NCI-H526 treated with DMSO at 0.1 percent for 48 hours (cell line): Measurements from ENCODE around the gene POLE.

Experiments
- DNase-seq: peaks from one replicate; lab custom pipeline; 2025; lab: John Stamatoyannopoulos, UW

The POLE gene, protein sequence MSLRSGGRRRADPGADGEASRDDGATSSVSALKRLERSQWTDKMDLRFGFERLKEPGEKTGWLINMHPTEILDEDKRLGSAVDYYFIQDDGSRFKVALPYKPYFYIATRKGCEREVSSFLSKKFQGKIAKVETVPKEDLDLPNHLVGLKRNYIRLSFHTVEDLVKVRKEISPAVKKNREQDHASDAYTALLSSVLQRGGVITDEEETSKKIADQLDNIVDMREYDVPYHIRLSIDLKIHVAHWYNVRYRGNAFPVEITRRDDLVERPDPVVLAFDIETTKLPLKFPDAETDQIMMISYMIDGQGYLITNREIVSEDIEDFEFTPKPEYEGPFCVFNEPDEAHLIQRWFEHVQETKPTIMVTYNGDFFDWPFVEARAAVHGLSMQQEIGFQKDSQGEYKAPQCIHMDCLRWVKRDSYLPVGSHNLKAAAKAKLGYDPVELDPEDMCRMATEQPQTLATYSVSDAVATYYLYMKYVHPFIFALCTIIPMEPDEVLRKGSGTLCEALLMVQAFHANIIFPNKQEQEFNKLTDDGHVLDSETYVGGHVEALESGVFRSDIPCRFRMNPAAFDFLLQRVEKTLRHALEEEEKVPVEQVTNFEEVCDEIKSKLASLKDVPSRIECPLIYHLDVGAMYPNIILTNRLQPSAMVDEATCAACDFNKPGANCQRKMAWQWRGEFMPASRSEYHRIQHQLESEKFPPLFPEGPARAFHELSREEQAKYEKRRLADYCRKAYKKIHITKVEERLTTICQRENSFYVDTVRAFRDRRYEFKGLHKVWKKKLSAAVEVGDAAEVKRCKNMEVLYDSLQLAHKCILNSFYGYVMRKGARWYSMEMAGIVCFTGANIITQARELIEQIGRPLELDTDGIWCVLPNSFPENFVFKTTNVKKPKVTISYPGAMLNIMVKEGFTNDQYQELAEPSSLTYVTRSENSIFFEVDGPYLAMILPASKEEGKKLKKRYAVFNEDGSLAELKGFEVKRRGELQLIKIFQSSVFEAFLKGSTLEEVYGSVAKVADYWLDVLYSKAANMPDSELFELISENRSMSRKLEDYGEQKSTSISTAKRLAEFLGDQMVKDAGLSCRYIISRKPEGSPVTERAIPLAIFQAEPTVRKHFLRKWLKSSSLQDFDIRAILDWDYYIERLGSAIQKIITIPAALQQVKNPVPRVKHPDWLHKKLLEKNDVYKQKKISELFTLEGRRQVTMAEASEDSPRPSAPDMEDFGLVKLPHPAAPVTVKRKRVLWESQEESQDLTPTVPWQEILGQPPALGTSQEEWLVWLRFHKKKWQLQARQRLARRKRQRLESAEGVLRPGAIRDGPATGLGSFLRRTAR (N-terminal part only)

DNA sequence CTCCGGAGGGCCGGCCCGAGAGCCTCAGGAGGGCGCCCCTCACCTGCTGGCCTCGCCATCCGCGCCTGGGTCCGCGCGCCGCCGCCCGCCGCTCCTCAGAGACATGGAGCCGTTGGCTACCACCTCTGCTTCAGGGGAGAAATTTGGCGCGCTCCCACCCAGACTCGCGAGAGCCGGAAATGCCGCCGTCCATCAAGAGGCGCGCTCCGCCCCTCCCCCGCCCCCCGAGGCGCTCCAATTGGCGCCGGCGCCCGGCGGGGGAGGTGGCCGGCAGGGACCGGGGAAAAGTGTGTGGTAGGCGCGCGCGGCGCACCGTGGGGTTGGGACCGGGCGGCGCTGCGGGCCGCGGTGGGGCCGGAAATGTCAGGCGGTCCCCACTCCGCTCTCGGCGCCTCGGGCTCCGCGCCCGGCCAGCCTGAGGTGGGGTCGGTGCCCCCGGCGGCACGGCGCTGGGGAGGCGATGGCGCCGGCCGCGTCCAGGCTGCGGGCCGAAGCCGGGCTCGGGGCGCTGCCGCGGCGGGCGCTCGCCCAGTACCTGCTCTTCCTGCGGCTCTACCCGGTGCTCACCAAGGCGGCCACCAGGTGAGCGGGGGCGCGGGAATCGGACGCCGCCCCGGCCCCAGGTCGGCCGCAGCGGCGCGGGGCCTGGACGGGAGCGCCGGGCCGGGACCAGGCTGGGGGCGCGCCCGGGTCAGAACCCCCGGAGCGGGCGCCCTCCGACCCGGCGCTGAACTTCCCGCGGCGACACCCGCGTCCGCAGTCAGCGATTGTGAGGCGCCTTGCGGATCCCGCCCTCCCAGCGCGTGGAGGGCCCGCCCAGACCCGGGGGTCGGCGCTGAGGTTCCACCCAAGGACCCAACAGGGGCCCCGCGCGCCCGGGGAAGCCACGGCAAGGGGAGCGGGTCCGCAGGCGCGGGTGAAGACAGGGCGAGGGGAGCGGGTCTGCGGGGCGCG, at the start of gene POLE, which contains the start of gene PXMP2:
TSS of gene POLE (minus strand) at position 132 of the 954 bp plus-strand sequence. CDS start at position 105, 27 bp downstream.
TSS of gene PXMP2 (plus strand) at position 377 of the 954 bp plus-strand sequence. CDS start at position 461, 84 bp downstream.
- peak; percentile 89 for DNase-seq

DNA sequence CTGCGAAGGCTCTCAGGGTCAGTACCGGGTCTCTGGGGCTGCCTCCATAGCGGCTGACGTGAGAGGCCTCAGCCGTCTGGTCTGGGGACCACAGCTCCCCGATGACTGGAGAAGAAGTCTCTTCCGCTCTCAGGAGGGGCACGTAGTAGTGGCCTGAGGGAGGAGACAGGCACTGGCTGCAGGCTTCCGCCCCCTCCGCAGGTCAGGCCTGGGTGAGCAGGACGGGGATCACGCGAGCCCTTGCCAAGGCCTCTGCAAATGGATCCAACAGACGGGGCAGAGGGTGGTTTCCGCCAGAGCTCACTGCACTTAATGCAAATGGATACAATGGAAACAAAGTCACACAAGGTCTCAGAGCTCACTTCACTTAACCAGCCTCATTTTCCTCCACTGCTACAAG, 49.8 kb upstream of the POLE start:
- DNase-seq, result no peak

DNA sequence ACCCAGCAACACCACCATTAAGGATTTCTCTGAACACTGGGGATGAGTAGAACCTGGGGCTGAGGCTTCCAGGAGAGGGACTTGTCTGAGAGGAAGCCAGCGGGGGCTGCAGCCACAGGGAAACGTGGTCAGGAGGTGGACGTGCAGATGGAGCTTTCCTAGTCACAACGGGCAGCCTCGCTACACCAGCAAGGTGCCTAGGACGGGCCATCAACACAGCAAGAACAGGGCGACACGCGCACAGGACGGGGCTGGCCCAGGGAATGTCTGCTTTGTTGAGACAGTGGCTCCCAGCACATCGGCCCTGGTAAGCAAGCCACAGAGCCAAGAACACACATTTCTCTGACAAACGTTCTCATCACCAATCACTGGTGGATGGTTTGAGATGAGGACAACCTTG, 49.2 kb upstream of the POLE start:
- no peak for DNase-seq

DNA sequence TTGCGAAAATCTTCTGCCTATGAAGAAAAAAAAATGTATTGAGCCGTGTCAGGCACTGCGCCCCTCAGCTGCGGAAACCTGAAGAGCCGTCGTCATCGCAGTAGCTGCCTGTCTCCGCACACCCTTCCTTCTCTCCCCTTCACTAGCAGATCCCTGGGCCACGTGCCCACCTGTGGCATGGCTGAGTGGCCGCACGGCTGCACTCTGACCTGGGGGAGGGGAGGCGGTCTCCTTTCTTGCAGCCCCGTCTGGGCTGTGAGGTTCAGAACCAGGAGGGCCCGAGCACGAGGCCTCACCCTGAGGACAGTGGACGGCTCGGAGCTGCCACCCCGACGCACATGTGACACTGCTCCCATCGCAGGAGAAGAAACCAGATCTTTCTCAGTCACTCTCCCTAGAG, 48.4 kb upstream of the POLE start:
- no peak for DNase-seq

DNA sequence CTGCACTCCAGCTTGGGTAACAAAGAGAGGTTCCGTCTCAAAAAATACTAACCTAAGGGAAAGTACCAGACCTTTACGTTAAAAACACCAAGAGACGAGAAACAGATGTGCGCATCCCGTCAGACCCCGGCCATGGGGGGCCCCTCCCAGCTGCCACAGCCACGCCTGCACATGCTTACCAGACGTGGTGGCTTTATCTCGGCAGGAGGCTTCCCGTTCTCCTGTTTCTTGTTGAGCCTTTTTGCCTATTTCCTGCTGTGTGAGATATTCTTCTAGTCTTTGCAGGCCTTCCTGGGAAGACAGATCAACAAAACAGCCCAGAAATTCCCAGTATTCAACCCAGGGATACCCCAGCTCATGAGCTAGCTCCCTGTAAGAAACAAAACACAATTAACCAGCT, 47.1 kb upstream of the POLE start:
- DNase-seq, result no peak

DNA sequence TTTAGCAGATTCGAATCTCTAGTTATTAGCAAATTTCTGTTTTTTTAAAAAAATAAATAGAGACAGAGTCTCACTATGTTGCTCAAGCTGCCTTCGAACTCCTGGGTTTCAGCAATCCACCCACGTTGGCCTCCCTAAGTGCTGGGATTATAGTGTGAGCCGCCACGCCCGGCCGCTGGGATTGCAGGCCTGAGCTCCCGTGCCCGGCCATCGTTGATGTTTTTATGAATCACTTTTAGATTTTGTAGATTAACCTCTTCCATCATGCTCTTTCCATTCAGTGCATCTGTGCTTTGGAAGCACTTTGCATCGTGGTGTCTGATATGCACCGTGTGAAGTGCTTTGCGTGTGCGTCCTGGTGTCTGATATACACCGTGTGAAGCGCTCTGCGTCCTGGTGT, 44.4 kb upstream of the POLE start:
- DNase-seq, result no peak

DNA sequence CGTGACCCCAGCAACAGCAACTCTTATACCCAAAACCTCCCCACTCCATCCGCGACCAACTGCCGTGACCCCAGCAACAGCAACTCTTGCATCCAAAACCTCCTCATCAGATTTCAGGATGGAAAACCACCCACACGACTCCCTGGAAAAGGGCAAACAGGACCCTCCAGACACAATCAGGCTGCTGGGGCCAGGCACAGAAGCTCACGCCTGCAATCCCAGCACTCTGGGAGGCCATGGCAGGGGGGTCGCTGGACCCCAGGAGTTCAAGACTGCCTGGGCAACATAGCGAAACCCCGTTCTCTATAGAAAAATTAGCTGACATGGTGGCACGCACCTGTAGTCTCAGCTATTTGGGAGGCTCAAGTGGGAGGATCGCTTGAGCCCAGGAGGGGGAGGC, 43.2 kb upstream of the POLE start:
- no peak for DNase-seq

DNA sequence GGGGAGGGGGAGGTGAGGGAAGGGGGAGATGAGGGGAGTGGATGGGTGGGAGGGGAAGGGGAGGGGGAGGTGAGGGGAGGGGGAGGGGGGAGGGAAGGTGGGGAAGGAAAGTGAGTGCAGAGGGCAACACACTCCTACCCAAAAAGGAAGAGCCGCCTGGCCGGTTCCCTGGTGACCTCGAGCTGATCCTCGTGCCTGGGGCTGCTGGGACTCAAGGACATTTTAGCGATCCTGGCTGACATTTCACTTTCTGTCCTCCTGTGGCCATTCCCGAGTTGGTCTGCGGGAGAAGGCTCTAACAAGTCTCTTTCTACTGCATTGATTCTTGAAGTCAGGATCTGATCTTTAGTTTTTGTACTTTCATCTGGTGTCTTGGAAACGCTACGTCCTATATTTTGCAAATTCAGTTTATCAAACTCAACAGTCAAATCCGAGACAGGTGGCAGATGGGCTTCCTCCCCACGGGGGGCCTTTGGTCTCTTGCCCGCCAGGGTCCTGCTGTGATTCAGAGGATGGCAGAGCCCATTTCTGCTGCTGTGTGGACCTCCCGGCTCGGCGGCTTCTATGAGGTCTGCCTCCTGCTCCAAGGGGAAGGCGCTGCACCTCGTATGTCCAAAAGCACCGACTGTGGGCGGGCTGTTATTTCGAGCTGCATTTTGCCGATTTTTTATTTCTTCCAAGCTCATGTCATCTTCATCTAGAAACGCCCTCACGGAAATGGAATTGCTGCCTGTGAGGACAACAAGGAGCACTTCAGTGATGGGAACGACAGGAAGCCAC, 42.6 kb upstream of the POLE start:
- no peak for DNase-seq

DNA sequence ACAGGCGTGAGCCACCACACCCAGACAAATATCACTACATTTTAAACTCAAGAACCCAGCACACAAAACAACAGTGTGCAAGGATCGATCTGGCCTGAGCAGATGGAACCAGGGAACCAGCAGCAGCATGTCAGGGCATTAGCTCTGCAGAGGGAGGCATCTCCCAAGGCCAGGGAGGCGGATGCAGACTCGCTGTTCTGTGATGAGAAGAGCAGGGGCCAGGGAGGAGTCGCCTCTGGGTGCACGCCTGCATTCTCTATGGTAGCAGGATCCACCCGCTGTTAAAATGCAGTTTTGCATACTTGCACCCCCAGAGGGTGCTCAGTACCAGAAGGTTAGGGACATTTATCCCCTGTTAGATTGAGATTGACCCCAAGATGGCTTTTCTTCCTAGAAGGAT, 41.4 kb upstream of the POLE start:
- DNase-seq, result no peak

DNA sequence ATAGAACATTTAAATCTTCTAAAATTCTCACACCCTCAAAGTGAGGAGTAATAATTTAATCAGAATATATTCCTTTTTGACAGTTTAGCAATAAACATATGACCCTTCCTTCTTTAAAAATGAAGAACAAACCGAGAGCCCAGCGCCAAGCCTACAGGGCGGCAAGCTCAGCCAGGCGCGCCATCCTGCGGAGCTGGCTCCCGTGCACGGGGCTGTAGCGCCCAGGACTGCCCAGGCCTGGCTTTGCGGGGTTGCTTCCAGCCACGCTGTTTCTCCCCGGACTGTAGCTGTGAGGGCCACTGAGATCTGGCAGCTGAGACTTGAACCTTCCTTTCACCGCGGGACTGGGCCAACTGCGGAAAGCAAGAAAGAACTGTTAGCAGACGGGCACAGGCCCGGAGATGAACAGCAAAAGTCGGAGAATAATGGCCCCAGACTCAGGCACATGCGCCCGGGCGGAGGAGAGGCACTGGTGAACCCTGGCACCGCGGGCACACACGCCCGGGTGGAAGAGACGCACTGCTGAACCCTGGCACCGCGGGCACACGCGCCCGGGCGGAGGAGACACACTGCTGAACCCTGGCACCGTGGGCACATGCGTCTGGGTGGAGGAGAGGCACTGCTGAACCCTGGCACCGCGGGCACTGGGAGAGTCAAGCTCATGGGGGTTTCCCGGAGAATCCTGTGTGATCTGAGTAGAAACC, 40.1 kb upstream of the POLE start:
- DNase-seq, result no peak

DNA sequence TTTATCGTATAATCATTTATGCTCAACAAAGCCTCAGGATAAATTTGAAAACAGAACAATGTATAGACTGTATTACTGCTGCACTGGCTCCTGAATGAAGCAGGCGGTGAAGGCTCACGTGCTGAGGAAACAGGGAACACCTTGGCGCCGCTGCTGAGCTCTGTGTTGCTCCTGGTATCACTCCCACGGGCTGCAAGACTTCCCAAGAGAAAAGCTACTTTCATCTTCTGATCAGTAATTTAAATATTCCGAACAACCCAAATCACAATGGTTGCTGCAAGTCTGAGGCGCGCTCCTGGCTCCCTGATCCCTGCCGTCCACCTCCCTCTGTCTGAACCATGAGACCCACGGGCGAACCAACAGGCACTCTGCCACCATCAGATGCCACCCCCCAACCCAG, 39.2 kb upstream of the POLE start:
- no peak for DNase-seq

DNA sequence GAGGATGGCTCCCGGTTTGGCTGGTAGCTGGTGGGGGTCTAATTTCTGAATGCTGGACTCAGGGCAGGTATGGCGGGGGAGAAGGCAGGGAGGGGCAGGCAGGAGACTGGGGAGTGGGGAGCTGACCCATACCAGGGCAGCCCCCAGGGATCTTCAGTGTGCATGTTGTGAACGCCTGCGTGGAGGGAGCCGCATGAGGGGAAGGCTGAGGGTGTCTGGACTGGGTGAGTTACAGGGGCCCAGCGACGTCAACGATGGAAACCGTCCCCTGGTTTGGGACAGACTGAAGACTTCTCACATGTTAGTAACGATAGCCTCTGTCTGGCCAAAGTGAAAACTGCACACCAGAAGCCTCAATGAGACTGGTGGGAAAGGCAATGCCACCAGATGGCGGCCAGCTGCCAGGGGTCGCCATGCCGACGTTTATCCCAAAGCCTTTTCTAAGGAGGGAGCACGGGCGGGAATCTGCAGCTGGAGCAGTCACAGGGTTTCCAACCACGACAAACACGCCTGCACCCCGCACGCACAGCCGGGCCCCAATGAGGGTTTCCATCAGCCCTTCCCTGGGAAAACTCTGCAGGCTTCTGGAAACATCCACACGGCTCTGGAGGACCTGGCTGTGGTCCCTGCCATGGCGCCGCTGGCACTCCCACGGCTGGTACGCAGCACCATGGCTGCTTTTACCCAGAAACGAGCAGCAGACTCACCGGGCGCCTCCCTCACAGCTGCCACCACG, 37.5 kb upstream of the POLE start:
- no peak for DNase-seq

DNA sequence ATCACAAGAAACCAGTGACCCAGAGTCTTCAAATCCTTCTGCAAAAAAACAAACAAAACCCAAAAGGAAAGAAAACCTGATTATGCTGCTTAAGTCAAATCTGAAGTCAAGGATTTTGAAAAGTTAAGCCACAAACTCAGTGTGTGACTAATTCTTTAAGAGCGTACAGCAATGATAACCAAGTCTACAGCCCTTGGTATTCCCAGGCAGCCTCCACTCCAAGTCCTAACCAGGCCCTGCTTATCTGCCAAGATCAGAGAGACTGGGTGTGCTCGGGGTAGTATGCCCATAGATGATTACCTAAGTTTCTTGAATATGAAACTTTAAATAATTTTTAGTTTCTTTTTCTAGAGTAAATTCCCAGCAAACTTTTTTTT, 36.6 kb upstream of the POLE start:
- DNase-seq, result no peak

DNA sequence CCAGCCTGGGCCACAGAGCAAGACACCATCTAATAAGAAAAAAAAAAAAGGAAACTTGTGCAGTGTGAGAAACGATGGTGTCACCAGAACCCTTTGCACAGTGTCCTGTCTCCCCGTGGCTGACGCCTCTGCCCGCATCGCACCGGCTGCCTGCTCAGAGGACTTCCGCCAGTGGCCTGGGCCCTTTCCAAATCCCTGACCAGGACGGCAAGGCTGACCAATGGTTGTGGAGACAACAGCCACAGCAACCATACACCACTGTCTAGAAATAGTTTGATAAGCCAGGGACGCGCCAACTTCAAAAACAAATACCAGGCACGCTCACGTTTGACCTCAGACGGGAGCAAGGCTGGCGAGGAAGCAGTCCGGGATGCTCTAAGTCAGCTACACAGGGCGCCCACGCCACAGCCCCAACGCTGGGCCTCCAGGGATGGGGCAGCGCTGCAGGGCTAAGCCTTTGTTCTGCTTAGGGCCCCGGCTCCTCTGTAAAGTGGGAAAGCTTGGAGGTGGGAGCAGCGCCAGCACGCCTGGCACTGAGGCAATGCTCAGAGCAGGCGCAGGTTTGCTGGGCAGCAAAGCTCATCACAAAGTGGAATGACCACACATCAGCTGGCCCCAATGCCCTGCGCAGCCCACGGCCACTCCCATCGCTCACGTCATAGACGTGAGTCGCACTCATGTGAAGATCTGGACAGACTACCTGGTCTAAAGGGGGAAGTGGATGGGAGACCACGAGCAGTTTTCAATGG, 36.0 kb upstream of the POLE start:
- DNase-seq, result no peak

DNA sequence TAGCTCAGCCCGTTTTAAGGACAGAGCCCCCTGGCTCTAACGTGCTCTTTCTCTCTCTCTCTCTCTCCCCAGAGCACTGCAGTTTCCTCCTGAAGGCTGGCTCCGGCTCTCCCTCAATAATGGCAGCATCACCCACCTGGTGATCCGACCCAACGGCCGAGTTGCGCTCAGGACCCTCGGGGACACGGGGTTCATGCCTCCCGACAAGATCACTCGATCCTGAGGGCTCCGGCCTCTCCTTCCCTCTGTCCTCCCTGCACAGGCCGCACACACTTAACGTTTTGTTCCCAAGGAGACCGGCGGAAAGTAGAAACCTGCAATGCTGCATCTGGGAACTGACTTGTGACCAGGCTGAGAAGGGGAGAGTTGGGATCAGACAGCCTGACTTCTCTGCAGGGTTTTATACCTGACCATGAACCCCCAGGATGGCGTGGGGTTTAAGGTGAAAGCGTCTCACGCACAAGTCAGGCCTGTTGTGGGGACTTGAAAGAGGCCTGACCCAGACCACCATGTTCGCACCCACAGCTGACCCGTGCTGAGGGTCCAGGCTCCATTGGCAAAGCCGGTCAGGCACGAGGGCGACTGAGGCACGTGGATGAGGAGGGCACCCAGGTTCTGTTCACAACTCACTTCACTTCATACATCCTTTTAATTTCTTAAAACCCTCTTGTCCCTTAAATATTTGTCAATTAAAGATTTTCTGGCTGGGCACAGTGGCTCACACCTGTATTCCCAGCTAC, 33.6 kb upstream of the POLE start:
- DNase-seq, result no peak

DNA sequence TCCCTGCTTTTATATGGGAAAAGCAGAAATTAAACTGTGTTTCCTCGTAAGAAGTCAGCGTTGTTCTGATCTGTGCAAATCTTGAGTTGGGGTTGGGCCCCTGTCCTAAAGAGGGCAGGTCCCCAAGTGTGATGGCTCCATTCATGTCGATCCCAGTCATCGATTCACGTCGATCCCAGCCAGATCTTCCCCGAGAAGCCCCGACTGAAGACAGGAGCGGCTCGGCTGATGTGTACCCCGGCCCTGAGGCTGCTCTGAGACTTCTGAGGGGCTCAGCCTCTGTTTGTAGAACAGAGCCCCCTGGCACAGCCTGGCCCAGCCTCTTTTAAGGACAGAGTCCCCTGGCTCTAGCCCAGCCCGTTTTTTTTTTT, 32.8 kb upstream of the POLE start:
- DNase-seq, result no peak

DNA sequence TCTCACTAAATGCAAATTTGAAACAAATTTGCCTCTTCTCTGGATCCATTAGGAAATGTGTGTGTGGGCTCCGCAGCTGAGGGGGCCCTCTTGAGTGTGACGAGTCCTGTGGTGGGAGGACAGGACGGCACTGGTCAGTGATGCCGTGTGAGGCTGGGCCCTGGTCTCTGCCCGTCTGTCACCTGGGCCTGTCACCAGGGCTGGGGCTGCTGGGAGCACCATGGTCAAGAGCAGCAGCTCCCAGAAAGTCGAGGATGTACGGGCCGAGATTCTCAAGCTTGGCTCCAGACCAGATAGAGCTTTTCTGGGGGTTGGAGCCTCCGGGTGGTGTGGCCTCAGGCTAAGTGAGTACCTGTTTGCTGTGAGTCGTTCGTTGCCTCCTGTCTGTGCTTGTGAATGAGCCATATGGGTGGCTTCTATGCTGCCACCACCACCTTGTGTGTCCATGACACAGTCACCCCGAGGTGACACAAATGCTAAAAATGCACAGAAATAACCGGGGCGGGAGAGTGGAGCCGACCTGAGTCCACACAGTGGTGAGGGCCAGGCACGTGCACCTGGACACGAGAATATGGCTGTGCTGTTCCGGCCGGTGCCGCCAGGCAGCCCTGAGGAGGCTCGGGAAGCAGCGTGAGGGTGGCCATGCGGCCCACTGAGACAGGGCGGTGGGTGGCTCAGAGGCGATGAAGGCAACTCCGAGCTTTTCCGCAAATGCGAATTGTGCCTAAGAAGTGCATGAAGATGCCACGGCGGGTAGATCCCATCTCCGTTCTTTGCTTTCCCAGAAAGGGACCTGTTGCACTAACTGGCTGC, 32.2 kb upstream of the POLE start:
- peak; percentile 67 for DNase-seq
